Skeletal muscle tissue (tissue), 4 donors: ENCODE measurements around the gene SPRTN. TPM values are rescaled to one million over a fixed set of nuclear protein-coding genes. Genes with fewer than 3 reads are reported as not detected.

Experiments
- H3K27ac ChIP-seq: one replicate; pipeline ENCODE4 v1.7.0; 2013; ENCODE audit warnings: mild to moderate bottlenecking, low read depth, low read length, inconsistent platforms
- H3K27me3 ChIP-seq, 3 donors: one replicate each; pipeline ENCODE4 v1.7.0; 2013; ENCODE audit warnings: low read length in 3 of 3; ENCODE audit not compliant: control insufficient read depth in 3 of 3, insufficient read depth in 3 of 3
- H3K36me3 ChIP-seq, 3 donors: one replicate each; pipeline ENCODE4 v1.7.0; 2013; ENCODE audit warnings: low read length in 3 of 3; ENCODE audit not compliant: control insufficient read depth in 3 of 3, insufficient read depth in 3 of 3
- H3K4me1 ChIP-seq, 3 donors: one replicate each; pipeline ENCODE4 v1.7.0; 2013; ENCODE audit warnings: low read length in 3 of 3, mild to moderate bottlenecking in 3 of 3; ENCODE audit not compliant: control insufficient read depth in 3 of 3, insufficient read depth in 3 of 3
- H3K4me3 ChIP-seq, 3 donors: one replicate each; pipeline ENCODE4 v1.7.0; 2013; ENCODE audit warnings: low read length in 3 of 3
- H3K9ac ChIP-seq, 3 donors: one replicate each; pipeline ENCODE4 v1.7.0; 2013; ENCODE audit warnings: low read length in 3 of 3, mild to moderate bottlenecking in 3 of 3, moderate library complexity in 2 of 3, low read depth in 1 of 3
- H3K9me3 ChIP-seq, 3 donors: one replicate each; pipeline ENCODE4 v1.7.0; 2013; ENCODE audit warnings: low read length in 3 of 3; ENCODE audit not compliant: control insufficient read depth in 3 of 3
- total RNA-seq: library from RNA; depleted of rRNA; stranded (reverse); fragments of >200 nt; gene quantifications from one replicate; pipeline ENCODE4 v1.2.3, GENCODE V29; 2014
- donor health status: Osteomylitis.

Gene SPRTN
- total RNA-seq, 1 donor from 2014 or later, result 5.7 TPM

DNA sequence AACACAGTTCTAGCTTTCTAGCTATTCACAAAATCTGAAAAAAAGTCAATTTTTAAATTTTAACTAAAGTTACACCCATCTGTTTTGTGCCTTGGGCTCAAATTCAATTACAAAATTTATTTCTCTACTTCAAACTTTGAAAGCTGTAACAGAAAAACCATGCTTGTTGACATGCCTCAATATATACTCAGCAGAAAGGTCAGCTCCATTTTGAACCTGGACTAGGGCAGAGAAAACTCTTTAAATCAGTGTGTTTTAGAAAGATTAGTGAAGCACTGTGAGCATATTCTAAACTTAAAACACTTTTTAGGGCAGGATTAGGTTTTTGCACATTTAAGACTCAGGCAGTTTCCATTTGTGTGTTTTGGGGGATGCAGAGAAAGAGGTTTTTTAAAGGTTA lies 34.4 kb downstream of the SPRTN start:
- peaks cover 4 to 17% (median 7%) of the 10 kb centered on the region in 3 donors for H3K36me3 ChIP-seq

DNA sequence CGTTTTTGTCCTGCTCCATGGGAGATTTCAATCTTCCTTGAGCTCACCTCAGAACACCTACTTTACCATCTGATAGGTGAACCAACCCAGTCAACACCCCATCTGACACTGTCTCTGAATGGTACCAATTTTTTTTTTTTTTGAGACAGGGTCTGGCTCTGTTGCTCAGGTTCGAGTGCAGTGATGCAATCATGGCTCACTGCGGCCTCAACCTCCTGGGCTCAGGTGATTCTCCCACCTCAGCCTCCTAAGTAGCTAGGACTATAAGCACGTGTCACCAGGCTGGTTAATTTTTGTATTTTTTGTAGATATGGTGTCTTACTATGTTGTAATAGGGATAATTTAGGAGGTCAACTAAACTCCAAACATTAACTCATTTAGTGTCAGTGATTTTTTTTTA lies 36.3 kb downstream of the SPRTN start:
- H3K9ac ChIP-seq, result no peak overlapping the region
- no peak overlapping the region for H3K27ac ChIP-seq
- no peaks in the 10 kb centered on the region for H3K27me3 ChIP-seq
- no peak overlapping the region for H3K4me3 ChIP-seq
- peaks cover 1 to 6% (median 2%) of the 10 kb centered on the region in 3 donors for H3K36me3 ChIP-seq
- peaks cover 15 to 23% (median 16%) of the 10 kb centered on the region in 3 donors for H3K4me1 ChIP-seq
- H3K9me3 ChIP-seq, result no peaks in the 10 kb centered on the region

More for the DNA sequence above, 34.4 kb downstream of the SPRTN start:
- Histone ChIP-seq H3K4me1 (peaks cover 9 to 10% (median 10%) of the 10 kb centered on the region in 3 donors), H3K27me3 (no peaks in the 10 kb centered on the region), H3K9ac (no peak overlapping the region), H3K27ac (no peak overlapping the region), H3K9me3 (no peaks in the 10 kb centered on the region), H3K4me3 (no peak overlapping the region)

DNA sequence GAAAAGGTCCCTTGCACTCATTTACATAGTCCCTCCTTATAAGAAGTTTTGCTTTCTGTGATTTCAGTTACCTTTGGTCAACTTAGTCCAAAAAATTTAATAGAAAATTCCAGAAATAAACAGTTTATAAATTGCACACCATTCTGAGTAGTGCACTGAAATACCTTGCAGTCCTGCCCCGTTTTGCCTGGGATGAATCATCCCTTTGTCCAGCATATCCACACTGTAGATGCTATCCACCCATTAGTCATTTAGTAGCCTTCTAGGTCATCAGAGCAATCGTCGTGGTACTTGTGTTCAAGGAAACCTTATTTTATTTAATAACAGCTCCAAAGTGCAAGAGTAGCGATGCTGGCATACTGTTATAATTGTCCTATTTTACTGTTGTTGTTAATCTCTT lies 38.0 kb downstream of the SPRTN start:
- H3K27ac ChIP-seq, result no peak overlapping the region
- H3K27me3 ChIP-seq, result no peaks in the 10 kb centered on the region
- peaks cover 16 to 23% (median 21%) of the 10 kb centered on the region in 3 donors for H3K4me1 ChIP-seq
- no peak overlapping the region for H3K9ac ChIP-seq
- peaks cover 0 to 4% (median 0%) of the 10 kb centered on the region in 3 donors for H3K36me3 ChIP-seq
- no peak overlapping the region for H3K4me3 ChIP-seq
- no peaks in the 10 kb centered on the region for H3K9me3 ChIP-seq

DNA sequence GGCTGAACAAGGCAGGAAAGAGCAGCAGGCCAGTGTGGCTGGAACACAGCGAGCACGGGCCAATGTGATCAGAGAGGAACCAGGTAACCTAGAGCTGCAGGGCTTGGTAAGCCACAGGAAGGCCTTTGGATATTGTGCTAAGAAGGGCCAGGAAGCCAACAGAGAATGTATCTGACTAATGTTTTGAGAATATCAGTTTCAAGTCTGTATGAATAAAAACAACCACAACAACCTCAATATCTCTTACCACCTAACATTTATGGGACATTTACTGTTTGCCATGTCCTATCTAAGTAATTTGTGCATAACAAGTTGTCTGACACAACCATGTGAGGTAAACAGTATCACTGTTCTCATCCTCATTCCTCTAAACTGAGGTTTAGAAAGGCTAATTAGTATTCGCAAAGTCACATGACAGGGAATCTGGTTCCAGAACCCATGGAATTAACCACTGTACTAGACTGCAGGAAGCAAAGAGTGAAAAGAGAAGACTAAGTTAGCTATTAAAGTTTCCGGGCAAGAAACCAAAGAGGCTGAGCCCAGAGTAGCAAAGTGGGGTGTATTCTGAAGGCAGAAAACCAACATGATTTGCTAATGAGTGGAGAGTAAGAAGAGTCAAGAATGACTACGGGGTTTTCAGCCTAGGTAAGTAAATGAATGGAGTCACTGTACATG lies 38.9 kb downstream of the SPRTN start:
- Histone ChIP-seq H3K4me1 (peaks cover 21 to 29% (median 26%) of the 10 kb centered on the region in 3 donors), H3K36me3 (peaks cover 0 to 2% (median 0%) of the 10 kb centered on the region in 3 donors), H3K27ac (no peak overlapping the region), H3K9ac (no peak overlapping the region), H3K4me3 (no peak overlapping the region), H3K27me3 (no peaks in the 10 kb centered on the region), H3K9me3 (no peaks in the 10 kb centered on the region)

DNA sequence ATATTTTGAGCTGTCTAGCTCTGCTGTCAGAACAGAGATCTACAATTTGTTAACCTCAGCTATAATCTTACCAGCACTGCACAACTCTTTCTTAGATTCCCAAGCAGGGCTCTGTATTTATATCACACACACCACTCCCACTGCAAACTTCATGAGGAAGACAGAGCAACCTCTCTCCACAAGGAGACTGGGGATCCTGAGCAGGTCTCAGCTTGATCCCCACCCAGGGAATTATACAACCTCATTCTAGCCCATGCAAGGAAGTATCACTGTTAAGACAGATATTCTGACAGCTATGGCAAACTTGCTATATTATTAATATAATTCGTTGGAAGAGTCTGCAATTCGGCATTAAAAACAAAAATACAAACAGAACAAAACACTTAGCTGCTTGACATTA lies 43.6 kb downstream of the SPRTN start:
- Histone ChIP-seq H3K4me1 (peaks cover 39 to 61% (median 61%) of the 10 kb centered on the region in 3 donors), H3K4me3 (no peak overlapping the region), H3K27me3 (no peaks in the 10 kb centered on the region), H3K36me3 (no peaks in the 10 kb centered on the region), H3K9ac (no peak overlapping the region), H3K27ac (no peak overlapping the region), H3K9me3 (no peaks in the 10 kb centered on the region)

DNA sequence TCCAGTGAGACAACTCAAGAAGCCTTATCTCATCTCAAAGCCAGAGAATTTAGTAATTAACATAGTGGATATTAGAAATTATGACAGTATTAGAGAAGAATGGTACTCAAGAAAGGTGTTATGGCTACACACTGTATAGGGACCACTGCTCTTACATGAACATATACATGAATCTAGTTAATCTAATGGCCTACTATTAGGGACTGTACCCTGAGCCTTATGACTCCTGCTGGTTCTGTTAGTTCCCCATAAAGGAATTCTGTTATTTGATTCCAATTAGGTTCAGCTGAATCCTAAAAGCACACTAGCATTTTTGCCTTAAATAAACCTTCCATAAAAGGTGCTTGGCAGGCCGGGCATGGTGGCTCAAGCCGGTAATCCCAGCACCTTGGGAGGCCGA lies 44.3 kb downstream of the SPRTN start:
- peak overlapping the region; percentile 13 for H3K27ac ChIP-seq
- H3K4me1 ChIP-seq, result peaks cover 32 to 56% (median 54%) of the 10 kb centered on the region in 3 donors
- no peaks in the 10 kb centered on the region for H3K27me3 ChIP-seq
- H3K4me3 ChIP-seq, result no peak overlapping the region
- no peak overlapping the region for H3K9ac ChIP-seq
- H3K36me3 ChIP-seq, result no peaks in the 10 kb centered on the region
- H3K9me3 ChIP-seq, result no peaks in the 10 kb centered on the region

DNA sequence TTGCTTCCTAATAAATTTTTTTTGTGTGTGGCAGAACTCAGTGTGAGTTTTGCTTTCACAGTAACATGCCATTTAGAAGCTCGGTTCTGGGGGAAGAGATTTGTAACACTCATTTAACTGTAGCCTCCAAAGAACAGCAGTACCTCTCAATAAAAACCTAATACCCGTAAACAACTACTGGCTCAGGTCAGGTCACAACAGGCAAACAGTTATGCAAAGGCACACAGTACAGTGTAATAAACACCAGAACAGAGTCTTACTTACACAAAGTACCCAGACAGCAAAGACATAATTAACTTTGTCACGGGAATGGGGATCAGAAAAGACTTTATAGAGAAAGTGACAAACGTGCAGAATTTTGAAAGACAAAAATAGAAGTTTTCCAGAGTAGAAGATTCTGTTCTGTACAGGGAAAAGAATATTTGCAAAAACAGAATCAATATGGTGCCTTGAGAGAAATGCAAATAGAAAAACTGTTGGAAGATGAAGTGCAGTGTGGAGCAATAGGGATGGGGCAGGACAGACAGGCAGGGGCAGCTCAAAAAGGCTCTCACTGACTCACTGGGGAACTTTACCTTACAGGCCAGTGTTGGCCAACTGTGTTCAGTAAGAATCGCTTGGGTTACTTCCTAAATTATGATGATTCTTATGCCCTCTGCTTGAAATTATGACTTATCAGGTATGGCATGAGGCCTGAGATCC lies 45.2 kb downstream of the SPRTN start:
- H3K9ac ChIP-seq, result no peak overlapping the region
- H3K27ac ChIP-seq, result peak overlapping the region; percentile 13
- H3K27me3 ChIP-seq, result no peaks in the 10 kb centered on the region
- H3K4me3 ChIP-seq, result peak overlapping the region in 1 of 3 donors; percentile 33
- H3K4me1 ChIP-seq, result peaks cover 25 to 56% (median 50%) of the 10 kb centered on the region in 3 donors
- no peaks in the 10 kb centered on the region for H3K9me3 ChIP-seq
- H3K36me3 ChIP-seq, result no peaks in the 10 kb centered on the region

DNA sequence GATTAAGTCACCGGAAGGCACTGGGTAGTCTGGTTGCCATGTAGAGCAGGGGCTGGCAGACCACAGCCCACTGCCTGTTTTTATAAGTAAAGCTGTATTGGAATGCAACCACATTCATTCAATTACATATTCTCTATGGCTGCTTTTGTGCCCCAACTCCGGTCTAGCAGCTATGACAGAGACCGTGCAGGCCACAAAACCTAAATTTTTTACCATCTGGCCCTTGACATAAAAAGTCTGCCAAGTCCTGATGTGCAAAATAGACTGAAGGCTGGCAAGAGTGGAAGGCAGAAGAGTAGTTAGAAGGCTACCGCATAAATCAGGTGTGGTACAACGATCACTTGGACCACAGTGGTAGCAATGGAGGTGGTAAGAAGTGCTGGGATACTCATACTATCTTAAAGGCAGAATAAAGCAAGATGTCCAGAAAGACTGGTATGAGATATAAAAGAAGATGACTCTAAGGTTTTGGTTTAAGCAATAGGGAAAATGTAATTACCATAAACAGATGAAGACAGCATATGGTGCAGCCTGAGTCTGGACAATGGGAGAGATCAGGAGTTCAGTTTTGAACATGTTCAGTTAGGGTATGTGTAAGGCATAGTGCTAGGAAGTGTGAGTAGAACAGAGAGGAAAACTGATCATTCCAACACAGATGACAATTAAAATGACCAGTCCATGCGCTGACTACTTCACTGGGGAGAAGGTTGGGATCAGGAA lies 46.8 kb downstream of the SPRTN start:
- Histone ChIP-seq H3K4me1 (peaks cover 25 to 48% (median 44%) of the 10 kb centered on the region in 3 donors), H3K36me3 (no peaks in the 10 kb centered on the region)

DNA sequence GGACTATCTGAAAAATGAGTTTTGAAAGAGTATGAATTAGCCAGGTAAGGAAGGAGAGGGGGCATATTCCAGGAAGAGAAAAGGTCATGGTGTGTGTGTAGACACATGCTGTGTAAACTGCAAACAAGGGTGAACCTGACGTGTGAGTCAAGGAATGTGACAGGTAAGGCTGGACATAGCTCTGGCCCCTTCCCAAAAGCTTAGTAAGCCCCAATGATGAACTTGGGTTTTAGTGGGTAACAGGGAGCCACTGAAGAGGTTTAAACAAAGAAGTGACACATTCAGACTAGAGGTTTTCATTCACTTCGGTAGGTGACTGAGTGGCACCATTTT lies 47.3 kb downstream of the SPRTN start:
- no peaks in the 10 kb centered on the region for H3K27me3 ChIP-seq
- no peak overlapping the region for H3K27ac ChIP-seq
- no peaks in the 10 kb centered on the region for H3K9me3 ChIP-seq
- no peak overlapping the region for H3K9ac ChIP-seq
- H3K36me3 ChIP-seq, result peaks cover 0 to under 1% (median 0%) of the 10 kb centered on the region in 3 donors
- H3K4me3 ChIP-seq, result no peak overlapping the region
- H3K4me1 ChIP-seq, result peaks cover 25 to 47% (median 47%) of the 10 kb centered on the region in 3 donors

More for the DNA sequence above, 46.8 kb downstream of the SPRTN start:
- Histone ChIP-seq H3K4me3 (no peak overlapping the region), H3K27me3 (no peaks in the 10 kb centered on the region), H3K9me3 (no peaks in the 10 kb centered on the region), H3K9ac (no peak overlapping the region), H3K27ac (no peak overlapping the region)

DNA sequence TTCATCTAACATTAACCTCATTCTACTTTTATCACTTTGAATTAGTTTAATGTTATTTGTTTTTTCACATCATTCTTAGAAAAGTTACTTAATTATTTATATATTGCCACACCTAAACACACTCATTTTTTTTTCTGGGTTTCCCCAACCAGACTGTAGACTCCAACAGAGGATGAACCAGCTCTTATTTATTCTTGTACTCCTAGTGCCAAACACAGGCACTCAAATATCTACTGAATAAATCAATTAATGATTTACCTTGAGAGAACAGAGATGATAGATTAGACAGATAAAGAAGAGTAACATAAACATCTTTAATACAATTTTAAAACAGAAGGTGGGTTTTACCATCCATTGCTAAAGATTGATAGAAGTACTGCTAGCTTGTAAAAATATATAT lies 48.4 kb downstream of the SPRTN start:
- H3K36me3 ChIP-seq, result peaks cover 0 to 2% (median 0%) of the 10 kb centered on the region in 3 donors
- no peak overlapping the region for H3K4me3 ChIP-seq
- no peak overlapping the region for H3K9ac ChIP-seq
- no peak overlapping the region for H3K27ac ChIP-seq
- H3K27me3 ChIP-seq, result no peaks in the 10 kb centered on the region
- peaks cover 25 to 47% (median 47%) of the 10 kb centered on the region in 3 donors for H3K4me1 ChIP-seq
- no peaks in the 10 kb centered on the region for H3K9me3 ChIP-seq
